Activated CD4-positive, alpha-beta T cell treated with anti-CD3 and anti-CD28 coated beads for 48 hours (primary cell): Measurements from ENCODE around the gene CDK7.
"Not testable (repeated sequence)": the region's sequence is repeated elsewhere in the genome, so short reads cannot be mapped to it uniquely, and the experiment has no call there.

Source experiments
- DNase-seq: peaks from one replicate; pipeline ENCODE4 v3.0.0-alpha.2; 2020

Gene CDK7

DNA sequence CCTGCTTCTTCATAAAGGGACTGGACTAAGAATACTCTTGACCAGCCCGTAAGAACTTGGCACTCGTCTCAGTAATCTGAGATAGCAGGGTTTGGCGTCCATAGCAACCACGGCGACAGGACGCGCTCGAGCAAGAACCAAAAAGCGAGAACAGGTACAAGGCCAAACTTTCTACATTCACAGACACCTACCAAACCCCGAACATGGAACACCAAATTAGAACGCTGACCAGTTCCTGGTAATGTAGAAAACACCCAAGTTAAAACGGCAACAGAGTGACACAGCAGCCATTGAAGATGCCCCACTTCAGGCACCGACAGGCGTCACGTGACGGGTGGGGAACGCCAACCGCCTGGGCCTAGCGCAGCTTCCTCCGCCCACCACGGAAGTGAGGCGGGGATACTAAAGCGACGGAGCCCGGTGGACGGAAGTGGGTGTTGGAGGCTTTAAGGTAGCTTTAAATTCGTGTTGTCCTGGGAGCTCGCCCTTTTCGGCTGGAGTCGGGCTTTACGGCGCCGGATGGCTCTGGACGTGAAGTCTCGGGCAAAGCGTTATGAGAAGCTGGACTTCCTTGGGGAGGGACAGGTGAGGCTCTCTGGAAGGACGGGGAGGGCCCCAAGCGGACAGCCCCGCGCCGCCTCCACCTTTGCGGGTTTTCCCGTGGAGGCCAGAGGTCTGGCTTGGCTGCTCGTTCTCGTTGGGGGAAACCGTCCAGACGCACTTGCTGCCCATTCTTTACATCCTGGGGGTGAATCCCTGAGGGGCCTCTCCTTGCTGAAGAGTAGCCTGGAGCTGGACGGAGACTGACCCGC is at the start of gene CDK7:
Gene CDK7, plus strand, starts transcription at position 430 of the 812 bp plus-strand sequence. Its CDS starts 90 bp downstream, at position 520.
- DNase-seq: peak; percentile 95

GRCh38 chr5:69187342-69187741 is 47.3 kb upstream of the CDK7 start:
- no peak for DNase-seq

GRCh38 chr5:69188811-69189161 is 45.9 kb upstream of the CDK7 start:
- DNase-seq: no peak

GRCh38 chr5:69189162-69190086 is 45.3 kb upstream of the CDK7 start, which contains the start of gene CENPH:
CENPH (plus strand) TSS chr5:69189583; CDS start chr5:69189635, 52 bp downstream.
- peak; percentile 96 for DNase-seq

- no peak for DNase-seq
Observed at GRCh38 chr5:69202497-69202896, 32.2 kb upstream of the CDK7 start.

DNA sequence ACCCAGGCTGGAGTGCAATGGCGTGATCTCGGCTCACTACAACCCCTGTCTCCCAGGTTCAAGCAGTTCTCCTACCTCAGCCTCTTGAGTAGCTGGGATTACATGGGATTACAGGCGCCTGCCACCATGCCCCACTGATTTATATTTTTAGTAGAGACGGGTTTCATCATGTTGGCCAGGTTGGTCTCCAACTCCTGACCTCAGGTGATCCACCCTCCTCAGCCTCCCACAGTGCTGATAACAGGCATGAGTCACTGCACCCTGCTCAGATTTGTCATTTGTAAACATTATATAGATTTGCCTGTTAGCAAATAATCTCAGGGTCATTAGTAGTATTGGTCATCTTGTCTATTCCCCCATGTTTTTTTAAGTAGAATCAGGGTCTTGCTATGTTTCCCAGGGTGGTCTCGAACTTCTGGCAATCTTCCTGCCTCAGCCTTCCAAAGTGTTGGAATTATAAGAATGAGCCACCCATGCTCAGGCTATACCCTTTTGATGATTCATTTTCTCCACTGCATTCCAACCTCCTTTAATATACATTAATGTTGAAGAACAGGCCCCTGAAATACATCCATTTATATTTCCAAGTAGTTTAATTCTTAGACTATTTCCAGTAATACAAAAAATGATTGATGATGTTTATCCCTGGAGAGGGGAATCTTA is 28.0 kb upstream of the CDK7 start:
- no peak for DNase-seq

GRCh38 chr5:69209602-69210001 is 25.1 kb upstream of the CDK7 start:
- no peak for DNase-seq

GRCh38 chr5:69211200-69211599 is 23.5 kb upstream of the CDK7 start:
- no peak for DNase-seq

DNA sequence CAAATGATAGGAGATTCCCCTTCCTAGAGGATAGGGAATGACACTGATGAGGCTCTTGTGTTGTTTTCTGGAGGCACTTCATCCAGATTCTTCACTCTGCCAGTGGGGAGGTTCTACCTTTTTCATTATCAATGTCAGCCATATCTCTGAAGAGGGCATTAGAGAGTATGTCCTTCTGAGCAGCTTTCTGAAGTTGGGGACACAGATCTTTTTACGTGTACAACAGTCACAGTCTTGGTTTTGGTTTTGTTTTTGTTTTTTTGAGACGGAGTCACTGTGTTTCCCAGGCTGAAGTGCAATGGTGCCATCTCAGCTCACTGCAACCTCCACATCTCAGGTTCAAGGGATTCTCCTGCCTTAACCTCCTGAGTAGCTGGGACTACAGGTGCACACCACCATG is 22.7 kb upstream of the CDK7 start:
- no peak for DNase-seq

DNA sequence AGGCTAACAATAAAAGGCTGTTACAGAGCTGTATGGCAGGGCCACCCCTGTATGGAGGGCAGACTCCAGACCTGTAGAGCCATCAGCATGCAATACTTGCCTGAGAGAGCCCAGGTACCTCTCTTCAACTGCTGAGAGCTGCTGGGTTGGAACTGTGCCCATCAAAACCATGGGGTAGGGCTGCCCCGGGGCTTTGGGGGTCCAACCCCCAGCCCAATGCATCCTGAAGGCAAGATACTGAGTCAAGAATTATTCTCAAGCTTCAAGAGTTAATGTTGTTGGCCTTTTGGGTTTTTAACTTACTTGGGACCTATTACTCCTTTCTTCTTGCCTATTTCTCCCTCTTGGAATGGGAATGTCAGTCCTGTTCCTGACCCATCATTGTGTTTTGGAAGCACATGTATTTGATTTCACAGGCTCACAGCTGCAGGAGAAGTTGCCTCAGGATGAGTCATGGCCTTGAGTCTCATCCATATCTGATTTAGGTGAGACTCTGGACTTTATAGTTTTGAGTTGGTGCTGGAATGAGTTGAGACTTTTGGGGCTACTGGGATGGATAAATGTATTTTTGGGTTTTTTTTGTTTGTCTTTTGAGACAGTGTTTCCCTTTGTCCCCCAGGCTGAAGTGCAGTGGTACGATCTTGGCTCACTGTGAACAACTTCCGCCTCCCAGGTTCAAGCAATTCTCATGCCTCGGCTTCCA is 21.0 kb upstream of the CDK7 start:
- no peak for DNase-seq

GRCh38 chr5:69217151-69217511 is 17.6 kb upstream of the CDK7 start:
- no peak for DNase-seq

DNA sequence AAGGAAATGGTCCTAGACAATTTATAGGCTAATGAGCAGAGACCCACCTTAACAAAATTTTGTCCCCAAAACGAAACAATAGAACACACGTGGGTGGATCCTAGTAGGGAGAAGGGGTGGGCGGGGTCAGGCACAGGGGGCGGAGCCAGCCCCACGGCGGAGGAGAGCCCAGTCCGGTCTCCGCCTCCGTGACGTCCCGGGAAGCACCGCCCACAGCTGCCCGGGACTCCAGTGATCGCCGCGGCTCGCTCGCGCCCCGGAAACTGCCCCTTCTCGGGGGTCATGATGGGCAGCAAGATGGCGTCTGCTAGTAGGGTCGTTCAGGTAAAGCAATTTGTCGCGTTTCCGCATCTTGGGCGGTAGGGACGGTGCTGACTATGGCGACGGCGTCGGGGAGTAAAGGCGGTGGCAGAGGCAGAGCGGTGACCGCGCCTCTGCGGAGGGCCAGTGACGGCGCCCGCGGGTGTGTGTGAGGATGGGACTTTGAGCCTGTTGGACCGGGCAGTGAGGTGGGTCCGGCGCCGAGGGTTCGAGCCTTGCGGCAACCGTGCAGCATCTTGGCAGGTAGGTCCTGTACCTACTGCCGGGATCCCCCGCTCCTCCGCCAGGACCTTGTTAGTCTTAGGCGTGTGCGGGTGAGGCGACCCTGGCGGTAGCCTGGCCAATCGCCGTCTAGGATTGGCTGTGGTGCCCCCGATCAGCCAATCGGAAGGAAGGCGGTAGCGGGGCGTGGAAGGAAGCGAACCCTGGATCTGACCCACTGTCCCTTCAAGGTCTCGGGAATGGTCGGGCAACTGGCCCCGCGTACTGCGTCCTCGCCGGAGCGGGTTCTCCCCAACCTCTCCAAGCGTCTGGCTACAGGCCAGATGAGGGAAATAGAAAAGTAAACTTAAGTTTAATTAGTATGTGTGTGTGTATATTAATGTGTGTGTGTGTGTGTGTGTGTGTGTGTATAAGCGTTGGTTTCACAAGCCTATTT is 16.8 kb upstream of the CDK7 start:
- peak; percentile 93 for DNase-seq

- no peak for DNase-seq
Observed at GRCh38 chr5:69219939-69220338, 14.7 kb upstream of the CDK7 start.

- not testable (repeated sequence) for DNase-seq
Observed at GRCh38 chr5:69220371-69220770, 14.3 kb upstream of the CDK7 start.

DNA sequence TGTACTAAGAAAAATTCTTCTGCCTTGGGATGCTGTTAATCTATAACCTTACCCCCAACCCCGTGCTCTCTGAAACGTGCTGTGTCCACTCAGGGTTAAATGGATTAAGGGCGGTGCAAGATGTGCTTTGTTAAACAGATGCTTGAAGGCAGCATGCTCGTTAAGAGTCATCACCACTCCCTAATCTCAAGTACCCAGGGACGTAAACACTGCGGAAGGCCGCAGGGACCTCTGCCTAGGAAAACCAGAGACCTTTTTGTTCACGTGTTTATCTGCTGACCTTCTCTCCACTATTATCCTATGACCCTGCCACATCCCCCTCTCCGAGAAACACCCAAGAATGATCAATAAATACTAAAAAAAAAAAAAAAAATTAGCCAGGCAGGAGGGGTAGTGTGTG is 13.9 kb upstream of the CDK7 start:
- DNase-seq: not testable (repeated sequence)

DNA sequence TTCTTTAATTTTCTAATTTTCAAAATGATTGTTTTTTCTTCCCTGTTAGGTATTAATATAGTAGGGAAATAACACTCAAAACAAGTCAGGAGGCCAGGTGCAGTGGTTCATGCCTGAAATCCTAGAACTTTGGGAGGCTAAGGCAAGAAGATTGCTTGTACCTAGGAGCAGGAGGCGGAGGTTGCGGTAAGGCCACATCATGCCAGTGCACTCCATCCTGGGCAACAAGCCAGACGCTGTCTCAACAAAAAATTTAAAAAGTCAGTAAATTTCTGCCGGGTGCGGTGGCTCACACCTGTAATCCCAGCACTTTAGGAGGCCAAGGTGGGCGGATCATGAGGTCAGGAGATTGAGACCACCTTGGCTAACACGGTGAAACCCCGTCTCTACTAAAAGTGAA is 10.2 kb upstream of the CDK7 start:
- no peak for DNase-seq

GRCh38 chr5:69225860-69226259 is 8.8 kb upstream of the CDK7 start:
- DNase-seq: no peak

DNA sequence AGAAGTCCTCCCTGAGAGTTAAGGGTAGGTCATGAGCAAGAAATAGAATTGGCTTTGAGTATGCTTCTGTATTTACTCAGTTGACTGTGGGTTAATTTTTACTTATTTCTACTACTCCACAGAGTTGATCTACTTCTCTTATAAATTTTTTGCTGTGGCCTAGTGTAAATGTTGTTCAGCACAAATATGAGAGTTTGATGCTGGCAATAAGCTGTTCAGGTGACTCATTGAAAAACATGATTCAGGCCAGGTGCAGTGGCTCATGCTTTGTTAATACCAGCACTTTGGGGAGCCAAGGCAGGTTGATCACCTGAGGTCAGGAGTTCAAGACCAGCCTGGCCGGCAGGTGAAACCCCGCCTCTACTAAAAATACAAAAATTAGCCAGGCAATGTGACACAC is 4.5 kb upstream of the CDK7 start:
- DNase-seq: no peak

DNA sequence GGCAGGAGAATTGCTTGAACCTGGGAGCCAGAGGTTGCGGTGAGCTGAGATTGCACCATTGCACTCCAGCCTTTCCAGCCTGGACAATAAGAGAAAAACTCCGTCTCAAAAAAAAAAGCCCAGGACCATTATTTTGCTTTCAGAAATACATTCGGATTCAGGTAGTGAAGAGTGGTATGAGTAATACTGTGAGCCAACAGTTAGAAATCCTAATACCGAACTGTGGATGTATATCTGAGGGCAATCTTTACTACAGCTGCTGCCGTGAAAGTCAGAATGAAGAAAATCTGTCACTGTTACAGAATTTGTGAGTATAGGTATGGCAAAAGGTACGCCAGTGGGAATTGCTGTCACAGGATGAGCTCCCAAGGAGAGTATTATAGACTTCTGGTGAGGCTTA is 3.4 kb upstream of the CDK7 start:
- DNase-seq: no peak

- DNase-seq: no peak
Observed at GRCh38 chr5:69231851-69232250, 2.8 kb upstream of the CDK7 start.

DNA sequence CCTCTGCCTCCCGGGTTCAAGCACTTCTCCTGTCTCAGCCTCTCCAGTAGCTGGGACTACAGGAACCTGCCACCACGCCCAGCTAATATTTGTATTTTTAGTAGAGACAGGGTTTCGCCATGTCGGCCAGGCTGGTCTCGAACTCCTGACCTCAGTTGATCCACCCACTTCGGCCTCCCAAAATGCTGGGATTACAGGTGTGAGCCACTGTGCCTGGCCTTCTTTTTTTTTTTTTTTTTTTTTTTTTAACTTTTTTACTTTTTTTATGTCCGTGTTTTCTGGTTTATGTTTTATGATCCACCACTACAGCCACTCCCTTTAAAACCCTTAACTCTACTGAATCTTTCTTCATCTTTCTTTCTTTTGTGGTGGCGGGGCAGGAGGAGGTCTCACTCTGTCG is 2.0 kb downstream of the CDK7 start:
- not testable (repeated sequence) for DNase-seq

GRCh38 chr5:69237877-69238276 is 3.2 kb downstream of the CDK7 start:
- DNase-seq: no peak
